Naive thymus-derived CD8-positive, alpha-beta T cell (primary cell): ENCODE measurements around the gene KIF1A. TPM values are rescaled to one million over a fixed set of nuclear protein-coding genes. Genes with fewer than 3 reads are reported as not detected.

Source experiments
- ATAC-seq, 2 donors: fragments of 150-1000 bp; cut with Tn5 transposase in 1 of 2; sonication (Bioruptor Pico), chemical (Tn5 transposase) in 1 of 2; 1 replicate in 1 of 2; 2 replicates in 1 of 2; pipeline ENCODE4 v1.10.0; 2021; ENCODE audit warnings: mild to moderate bottlenecking in 2 of 2, moderate library complexity in 2 of 2
- POLR2A ChIA-PET: fragments of 350-600 bp; sonication (Branson Sonifier 250); formaldehyde crosslinking; loops from one replicate; lab custom pipeline; 2021; ENCODE audit warnings: antibody characterized with exemption; lab: Charles Lee
- DNase-seq, 10 donors: peaks; one replicate each; pipeline versions ENCODE4 v3.0.0 to v3.0.0-alpha.2; 2020 to 2022
- H3K27ac Mint-ChIP-seq, 10 donors: one replicate each; pipeline ENCODE4 v1.8.0; 2020 to 2022; ENCODE audit warnings: mild to moderate bottlenecking in 10 of 10, mixed read lengths in 10 of 10, moderate library complexity in 4 of 10, inconsistent platforms in 1 of 10
- H3K27me3 Mint-ChIP-seq, 5 donors: one replicate each; pipeline ENCODE4 v1.8.0; 2021 to 2022; ENCODE audit warnings: mixed read lengths in 5 of 5
- H3K36me3 Mint-ChIP-seq, 3 donors: one replicate each; pipeline ENCODE4 v1.8.0; 2020 to 2022; ENCODE audit warnings: mixed read lengths in 3 of 3, mild to moderate bottlenecking in 2 of 3, inconsistent platforms in 1 of 3
- H3K4me1 Mint-ChIP-seq, 4 donors: one replicate each; pipeline ENCODE4 v1.8.0; 2021 to 2022; ENCODE audit warnings: mixed read lengths in 4 of 4
- H3K4me3 Mint-ChIP-seq, 10 donors: one replicate each; pipeline ENCODE4 v1.8.0; 2020 to 2022; ENCODE audit warnings: mild to moderate bottlenecking in 10 of 10, mixed read lengths in 10 of 10, moderate library complexity in 6 of 10, inconsistent platforms in 1 of 10
- H3K9me3 Mint-ChIP-seq, 9 donors: one replicate each; pipeline ENCODE4 v1.8.0; 2020 to 2022; ENCODE audit warnings: mixed read lengths in 9 of 9, mild to moderate bottlenecking in 3 of 9, inconsistent platforms in 1 of 9, moderate library complexity in 1 of 9
- polyA plus RNA-seq, 3 donors: library from polyadenylated mRNA; unstranded; fragments of 300-500 nt; fragmentation: Illumina TruSeq; gene quantifications; one replicate each; pipeline ENCODE4 v1.2.3, GENCODE V29; 2021
- total RNA-seq, 8 experiments: library from RNA in 2 of 8; stranded (reverse) in 2 of 8; gene quantifications; one replicate each; pipeline ENCODE4 v1.2.3 and lab custom pipeline; 2021 to 2026

Gene KIF1A
- total and polyA plus RNA-seq, 5 experiments from 2014 or later, result 0.10 TPM; not detected in 4

DNA sequence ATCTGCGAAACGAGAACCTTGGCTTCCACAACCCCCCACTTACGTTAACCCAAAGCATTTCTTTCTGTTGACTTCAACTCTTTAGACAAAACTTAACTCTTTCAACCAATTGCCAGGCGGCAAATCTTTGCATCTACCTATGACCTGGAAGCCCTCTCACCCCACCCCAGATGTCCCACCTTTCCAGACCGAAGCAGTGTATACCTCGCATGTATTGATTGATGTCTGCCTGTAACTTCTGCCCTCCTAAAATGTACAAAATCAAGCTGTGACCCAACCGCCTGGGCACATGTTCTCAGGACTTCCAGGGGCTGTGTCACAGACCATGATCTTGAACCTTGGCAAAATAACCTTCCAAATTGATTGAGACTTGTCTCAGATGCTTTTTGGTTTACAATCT lies 149.6 kb downstream of the KIF1A start:
- ATAC-seq, result no peak
- POLR2A ChIA-PET, result no interaction called here
- no peak for DNase-seq
- Mint-ChIP-seq H3K4me1 (peaks cover 0 to 3% (median 0%) of the 10 kb centered on the region in 4 donors), H3K4me3 (no peak overlapping the region), H3K36me3 (peaks cover 0 to 8% (median under 1%) of the 10 kb centered on the region in 3 donors), H3K9me3 (peaks cover 0 to 9% (median 4%) of the 10 kb centered on the region in 9 donors), H3K27ac (no peak overlapping the region), H3K27me3 (peaks cover 4 to 40% (median 23%) of the 10 kb centered on the region in 5 donors)

DNA sequence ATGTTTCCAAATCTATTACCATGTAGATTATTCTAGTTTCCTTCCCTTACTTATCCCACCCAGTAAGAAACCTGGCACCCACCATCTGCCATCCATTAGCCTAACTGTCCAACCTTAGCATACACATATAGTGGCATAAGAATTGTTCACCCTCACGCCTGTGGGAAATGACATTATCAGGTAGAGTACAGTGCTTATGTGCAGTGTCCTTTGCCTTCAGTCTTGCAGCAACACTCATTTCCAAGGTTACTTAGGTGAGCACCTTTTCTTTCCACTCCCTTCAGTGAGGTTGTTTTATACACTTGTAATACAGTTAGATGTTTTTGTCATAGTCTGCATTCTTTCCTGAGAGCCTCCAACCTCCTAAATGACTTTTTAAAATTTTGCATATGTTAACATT lies 155.4 kb downstream of the KIF1A start:
- POLR2A ChIA-PET, result no interaction called here
- no peak for ATAC-seq
- Mint-ChIP-seq H3K4me1 (no peaks in the 10 kb centered on the region), H3K4me3 (no peak overlapping the region), H3K36me3 (peaks cover 0 to 22% (median 2%) of the 10 kb centered on the region in 3 donors), H3K9me3 (peaks cover 3 to 29% (median 12%) of the 10 kb centered on the region in 9 donors), H3K27ac (no peak overlapping the region), H3K27me3 (peaks cover 0 to 39% (median 10%) of the 10 kb centered on the region in 5 donors)
- DNase-seq, result peak in 1 of 10 donors; percentile 2

Other genes with a start within 250 kb of the KIF1A start
- 10 to 100 TPM; 91.1 to 93.2 TPM for gene CAPN10, start 233.5 kb downstream of the KIF1A start, total RNA-seq
- gene CAPN10, start 233.5 kb downstream of the KIF1A start, polyA plus RNA-seq, result 10 to 100 TPM in 1 of 3 donors, 1 to 10 TPM in 2; 6.7 to 21.4 (median 9.8) TPM
- 1 to 10 TPM; 8.9 to 9.8 TPM for gene GPR35, start 194.7 kb downstream of the KIF1A start, total RNA-seq
- gene GPR35, start 194.7 kb downstream of the KIF1A start, polyA plus RNA-seq, result 1 to 10 TPM; 1.3 to 1.7 (median 1.6) TPM
- not detected for gene AQP12B, start 137.3 kb downstream of the KIF1A start, total RNA-seq
- not detected for gene AQP12B, start 137.3 kb downstream of the KIF1A start, polyA plus RNA-seq
- gene AQP12A, start 128.4 kb downstream of the KIF1A start, total RNA-seq, result not detected
- gene AQP12A, start 128.4 kb downstream of the KIF1A start, polyA plus RNA-seq, result not detected
- gene AGXT, start 48.6 kb upstream of the KIF1A start, total RNA-seq, result not detected
- not detected for gene AGXT, start 48.6 kb upstream of the KIF1A start, polyA plus RNA-seq
- not detected for gene MAB21L4, start 75.9 kb upstream of the KIF1A start, total RNA-seq
- not detected for gene MAB21L4, start 75.9 kb upstream of the KIF1A start, polyA plus RNA-seq
- not detected for gene CROCC2, start 86.1 kb upstream of the KIF1A start, total RNA-seq
- gene CROCC2, start 86.1 kb upstream of the KIF1A start, polyA plus RNA-seq, result not detected
- 10 to 100 TPM; 91.8 to 99.9 TPM for gene SNED1, start 178.4 kb upstream of the KIF1A start, total RNA-seq
- 1 to 10 TPM in 2 of 3 donors, under 1 TPM in 1; 0.60 to 3.0 (median 1.4) TPM for gene SNED1, start 178.4 kb upstream of the KIF1A start, polyA plus RNA-seq